ENCODE results near the gene CDK15.

- no peak for TF ChIP-seq CTCF (conservative IDR thresholded peaks at IDR 0.05; ENCODE audit: low read depth in 2 of 2)
- TF ChIP-seq, protein P1, sequence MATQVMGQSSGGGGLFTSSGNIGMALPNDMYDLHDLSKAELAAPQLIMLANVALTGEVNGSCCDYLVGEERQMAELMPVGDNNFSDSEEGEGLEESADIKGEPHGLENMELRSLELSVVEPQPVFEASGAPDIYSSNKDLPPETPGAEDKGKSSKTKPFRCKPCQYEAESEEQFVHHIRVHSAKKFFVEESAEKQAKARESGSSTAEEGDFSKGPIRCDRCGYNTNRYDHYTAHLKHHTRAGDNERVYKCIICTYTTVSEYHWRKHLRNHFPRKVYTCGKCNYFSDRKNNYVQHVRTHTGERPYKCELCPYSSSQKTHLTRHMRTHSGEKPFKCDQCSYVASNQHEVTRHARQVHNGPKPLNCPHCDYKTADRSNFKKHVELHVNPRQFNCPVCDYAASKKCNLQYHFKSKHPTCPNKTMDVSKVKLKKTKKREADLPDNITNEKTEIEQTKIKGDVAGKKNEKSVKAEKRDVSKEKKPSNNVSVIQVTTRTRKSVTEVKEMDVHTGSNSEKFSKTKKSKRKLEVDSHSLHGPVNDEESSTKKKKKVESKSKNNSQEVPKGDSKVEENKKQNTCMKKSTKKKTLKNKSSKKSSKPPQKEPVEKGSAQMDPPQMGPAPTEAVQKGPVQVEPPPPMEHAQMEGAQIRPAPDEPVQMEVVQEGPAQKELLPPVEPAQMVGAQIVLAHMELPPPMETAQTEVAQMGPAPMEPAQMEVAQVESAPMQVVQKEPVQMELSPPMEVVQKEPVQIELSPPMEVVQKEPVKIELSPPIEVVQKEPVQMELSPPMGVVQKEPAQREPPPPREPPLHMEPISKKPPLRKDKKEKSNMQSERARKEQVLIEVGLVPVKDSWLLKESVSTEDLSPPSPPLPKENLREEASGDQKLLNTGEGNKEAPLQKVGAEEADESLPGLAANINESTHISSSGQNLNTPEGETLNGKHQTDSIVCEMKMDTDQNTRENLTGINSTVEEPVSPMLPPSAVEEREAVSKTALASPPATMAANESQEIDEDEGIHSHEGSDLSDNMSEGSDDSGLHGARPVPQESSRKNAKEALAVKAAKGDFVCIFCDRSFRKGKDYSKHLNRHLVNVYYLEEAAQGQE (IDR thresholded peaks at IDR 0.05; ENCODE audit: unreplicated experiment): no peak
- TF ChIP-seq EZH2 (IDR thresholded peaks at IDR 0.05; ENCODE audit: low read depth, unreplicated experiment): no peak
- TF ChIP-seq EZH2phosphoT487 (IDR thresholded peaks at IDR 0.05; ENCODE audit: unreplicated experiment): no peak
- no peak for TF ChIP-seq POLR2AphosphoS5 (IDR thresholded peaks at IDR 0.05; ENCODE audit: low read depth)
- TF ChIP-seq JUNB (IDR thresholded peaks at IDR 0.05; ENCODE audit: unreplicated experiment): no peak
- TF ChIP-seq ETS1 (IDR thresholded peaks at IDR 0.05): no peak
- no peak for TF ChIP-seq CREB1 (CRISPR knock-in tag; IDR thresholded peaks at IDR 0.05; ENCODE audit: low read depth)
- no peak for TF ChIP-seq ZNF331 (CRISPR knock-in tag; IDR thresholded peaks at IDR 0.05; ENCODE audit: low read depth)
- no peak for TF ChIP-seq STAT1 (IDR thresholded peaks at IDR 0.05; ENCODE audit: unreplicated experiment)
- TF ChIP-seq ZNF114 (CRISPR knock-in tag; IDR thresholded peaks at IDR 0.05): no peak
- no peak for TF ChIP-seq NANOG (IDR thresholded peaks at IDR 0.05; ENCODE audit: borderline replicate concordance)
These were observed 21.2 kb upstream of the CDK15 start for GRCh38 chr2:201785135-201785534.
